ENCODE measurements around the gene TEX14. TPM values are rescaled to one million over a fixed set of nuclear protein-coding genes. Genes with fewer than 3 reads are reported as not detected.

The TEX14 gene
- total and polyA plus RNA-seq, 2 donors (not counting 3 experiments of a cell fraction or from before 2014, with no cell fraction given) = 0.10 TPM; not detected in 1

GRCh38 chr17:58680038-58680369 lies 11.8 kb downstream of the TEX14 start:
- Histone ChIP-seq H3K27ac (ENCODE audit: insufficient read depth, low read depth, low read length) (no peak overlapping the region), H3K4me1 (ENCODE audit: control insufficient read depth, extremely low read depth, insufficient read depth, low read length) (peaks cover 6% of the 10 kb centered on the region), H2AFZ (ENCODE audit: low read depth, low read length) (no peak overlapping the region), H3K9ac (replicated peaks; ENCODE audit: extremely low read depth, insufficient read depth, low read length) (no peak overlapping the region), H3K4me3 (replicated peaks in 1 of 3; ENCODE audit: insufficient read depth in 1 of 3, low read depth in 1 of 3, low read length in 3 of 3) (no peak overlapping the region), H3K27me3 (ENCODE audit: control insufficient read depth in 2 of 2, insufficient read depth in 2 of 2, low read length in 2 of 2) (no peaks in the 10 kb centered on the region), H3K36me3 (ENCODE audit: control insufficient read depth in 2 of 2, extremely low read depth in 1 of 2, insufficient read depth in 2 of 2, low read length in 2 of 2) (no peaks in the 10 kb centered on the region), H3K4me2 (ENCODE audit: insufficient read depth, low read length) (no peak overlapping the region), H3K79me2 (ENCODE audit: control insufficient read depth, insufficient read depth, low read length) (no peaks in the 10 kb centered on the region), H4K20me1 (replicated peaks; ENCODE audit: control insufficient read depth, extremely low read depth, insufficient read depth, low read length) (no peaks in the 10 kb centered on the region), H3K9me1 (replicated peaks; ENCODE audit: control insufficient read depth, extremely low read depth, insufficient read depth, low read length) (no peaks in the 10 kb centered on the region), H3K9me3 (replicated peaks; ENCODE audit: control insufficient read depth, insufficient read depth, low read length) (no peaks in the 10 kb centered on the region)
- no peak for TF ChIP-seq JUN (IDR thresholded peaks at IDR 0.05; ENCODE audit: borderline replicate concordance, insufficient read depth, insufficient read length, low read depth)
- no peak for TF ChIP-seq POLR2A (IDR thresholded peaks at IDR 0.05; ENCODE audit: low read depth, low read length)
- no peak for TF ChIP-seq MAX (IDR thresholded peaks at IDR 0.05; ENCODE audit: insufficient read depth, insufficient read length)
- no peak for TF ChIP-seq CTCF (IDR thresholded peaks at IDR 0.05; ENCODE audit: extremely low read depth in 1 of 2, insufficient read depth in 1 of 2, low read depth in 1 of 2, low read length in 2 of 2)
- no peak for TF ChIP-seq MYC (IDR thresholded peaks at IDR 0.05; ENCODE audit: low read depth, low read length)
- TF ChIP-seq FOS (IDR thresholded peaks at IDR 0.05; ENCODE audit: borderline replicate concordance, insufficient read depth, low read length) = no peak
- TF ChIP-seq POLR2AphosphoS5 (IDR thresholded peaks at IDR 0.05; ENCODE audit: insufficient read depth, low read depth, low read length) = no peak
- TF ChIP-seq GATA2 (IDR thresholded peaks at IDR 0.05; ENCODE audit: insufficient read depth, insufficient read length, low read depth, low read length) = no peak
- intact Hi-C loops (cut with micrococcal nuclease) = no loop called here
- dilution Hi-C loops (cut with MboI; ENCODE audit: extremely low pct_ligation_motif_present, low sequenced_read_pairs) = no loop called here
- no peak for DNase-seq (ENCODE audit: low read depth, low spot score)
- POLR2A ChIA-PET = interaction anchor here (1.0 kb wide), 1 partner anchor 49 kb away, joined by 4 read pairs; no protein-coding TSS in a partner anchor
- BruUV-seq (replicated peaks) = no TSS peak
- CTCF ChIA-PET = interaction anchor here (1.0 kb wide), 1 partner anchor 92 kb away, joined by 3 read pairs; no protein-coding TSS in a partner anchor
- FAIRE-seq = no peak

All from endothelial cell of umbilical vein (primary cell).